OCI-LY1 (cell line): ENCODE measurements around the gene GPRC5B.

Experiments used
- EZH2 ChIP-seq: fragments of 200-600 bp; sonication (generic), shearing (Covaris generic); IDR thresholded peaks from 2 replicates; pipeline ENCODE4 v1.8.0; 2017; ENCODE audit warnings: borderline replicate concordance, mixed run types, mild to moderate bottlenecking, antibody characterized with exemption, low read length, moderate library complexity, mixed read lengths
- TF ChIP-seq, protein P1 (sequence below): fragments of 200-600 bp; sonication (generic), shearing (Covaris generic); IDR thresholded peaks from 2 replicates; pipeline ENCODE4 v1.5.1; 2017; ENCODE audit warnings: mild to moderate bottlenecking, antibody characterized with exemption, low read length, moderate library complexity, mixed read lengths

DNA sequence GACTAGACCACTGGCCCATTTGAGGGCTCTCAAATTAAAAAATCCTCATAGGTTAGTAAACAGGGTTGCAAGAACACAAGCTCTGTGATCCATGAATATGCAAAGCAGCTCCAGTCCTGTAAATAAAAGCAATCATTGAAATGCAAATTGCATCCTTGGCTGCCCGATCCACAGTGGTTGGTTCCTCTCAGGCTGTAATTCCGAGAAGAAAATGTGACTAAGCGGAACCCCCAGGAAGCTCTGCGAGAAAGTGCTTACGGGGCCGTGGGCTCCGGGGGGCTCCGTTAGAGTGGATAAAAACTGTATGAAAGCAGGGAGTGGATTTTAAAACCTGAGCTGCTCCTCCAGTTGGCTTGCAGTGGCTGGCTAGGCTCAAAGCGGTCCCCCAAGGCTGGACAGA lies 2.5 kb downstream of the GPRC5B start:
- TF ChIP-seq, protein P1, sequence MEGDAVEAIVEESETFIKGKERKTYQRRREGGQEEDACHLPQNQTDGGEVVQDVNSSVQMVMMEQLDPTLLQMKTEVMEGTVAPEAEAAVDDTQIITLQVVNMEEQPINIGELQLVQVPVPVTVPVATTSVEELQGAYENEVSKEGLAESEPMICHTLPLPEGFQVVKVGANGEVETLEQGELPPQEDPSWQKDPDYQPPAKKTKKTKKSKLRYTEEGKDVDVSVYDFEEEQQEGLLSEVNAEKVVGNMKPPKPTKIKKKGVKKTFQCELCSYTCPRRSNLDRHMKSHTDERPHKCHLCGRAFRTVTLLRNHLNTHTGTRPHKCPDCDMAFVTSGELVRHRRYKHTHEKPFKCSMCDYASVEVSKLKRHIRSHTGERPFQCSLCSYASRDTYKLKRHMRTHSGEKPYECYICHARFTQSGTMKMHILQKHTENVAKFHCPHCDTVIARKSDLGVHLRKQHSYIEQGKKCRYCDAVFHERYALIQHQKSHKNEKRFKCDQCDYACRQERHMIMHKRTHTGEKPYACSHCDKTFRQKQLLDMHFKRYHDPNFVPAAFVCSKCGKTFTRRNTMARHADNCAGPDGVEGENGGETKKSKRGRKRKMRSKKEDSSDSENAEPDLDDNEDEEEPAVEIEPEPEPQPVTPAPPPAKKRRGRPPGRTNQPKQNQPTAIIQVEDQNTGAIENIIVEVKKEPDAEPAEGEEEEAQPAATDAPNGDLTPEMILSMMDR, result no peak
- TF ChIP-seq EZH2, result no peak
